HEK293 (cell line): ENCODE results near the gene SAFB.

Source experiments
- CTCF ChIA-PET: fragments of 350-600 bp; formaldehyde crosslinking; extraction: SDS; loops from one replicate; lab custom pipeline; 2021; ENCODE audit warnings: antibody characterized with exemption; lab: Yijun Ruan, JAX
- POLR2A ChIA-PET: fragments of 300-600 bp; formaldehyde crosslinking; extraction: SDS; loops from one replicate; lab custom pipeline; 2020; ENCODE audit warnings: antibody characterized with exemption, inconsistent platforms; lab: Yijun Ruan, JAX
- H3K27ac ChIP-seq: fragments of 200-500 bp; sonication (Bioruptor generic); 2 replicates; pipeline ENCODE4 v1.5.1; 2014; ENCODE audit warnings: low read depth, low read length, control low read depth, inconsistent platforms; ENCODE audit errors: extremely low read depth
- H3K36me3 ChIP-seq, 2 experiments: fragments of 200-500 bp in 1 of 2; sonication (Bioruptor generic) in 1 of 2; 1 replicate in 1 of 2; 2 replicates in 1 of 2; pipeline ENCODE4 v1.5.1; 2014 to 2017; ENCODE audit warnings: inconsistent platforms in 2 of 2, low read length in 2 of 2; ENCODE audit not compliant: control insufficient read depth in 2 of 2, insufficient read depth in 1 of 2
- H3K4me1 ChIP-seq: fragments of 200-500 bp; sonication (Bioruptor generic); 2 replicates; pipeline ENCODE4 v1.5.1; 2014; ENCODE audit warnings: mild to moderate bottlenecking, low read length, inconsistent platforms; ENCODE audit not compliant: control insufficient read depth, insufficient read depth
- H3K4me3 ChIP-seq: 2 replicates; pipeline ENCODE4 v1.5.1; 2011; ENCODE audit warnings: low read depth, mild to moderate bottlenecking, control low read depth, low read length, moderate library complexity
- H3K9me3 ChIP-seq: fragments of 200-500 bp; sonication (Bioruptor generic); 2 replicates; pipeline ENCODE4 v1.5.1; 2014; ENCODE audit warnings: low read depth, low read length, inconsistent platforms; ENCODE audit not compliant: control insufficient read depth, insufficient read depth
- GLI4 ChIP-seq: fragments of 450-650 bp; formaldehyde crosslinking; IDR thresholded peaks from 2 replicates; pipeline ENCODE4 v1.5.1; 2016; ENCODE audit warnings: missing biosample characterization, missing genetic modification characterization
- HIC1 ChIP-seq: fragments of 450-650 bp; formaldehyde crosslinking; IDR thresholded peaks from 2 replicates; pipeline ENCODE4 v1.5.1; 2016; ENCODE audit warnings: missing biosample characterization, missing genetic modification characterization
- HOXA7 ChIP-seq: sonication (generic); formaldehyde crosslinking; IDR thresholded peaks from 2 replicates; pipeline ENCODE4 v1.8.1; 2022; ENCODE audit warnings: missing genetic modification reagents, borderline replicate concordance
- KLF17 ChIP-seq: fragments of 450-650 bp; formaldehyde crosslinking; IDR thresholded peaks from 2 replicates; pipeline ENCODE4 v1.5.1; 2016; ENCODE audit warnings: missing biosample characterization, missing genetic modification characterization
- SCRT1 ChIP-seq: fragments of 450-650 bp; formaldehyde crosslinking; IDR thresholded peaks from 2 replicates; pipeline ENCODE4 v1.5.1; 2016; ENCODE audit warnings: missing biosample characterization, missing genetic modification characterization, borderline replicate concordance
- SCRT2 ChIP-seq: fragments of 450-650 bp; formaldehyde crosslinking; IDR thresholded peaks from 2 replicates; pipeline ENCODE4 v1.5.1; 2016; ENCODE audit warnings: missing biosample characterization, missing genetic modification characterization
- SP7 ChIP-seq: fragments of 450-650 bp; formaldehyde crosslinking; IDR thresholded peaks from 2 replicates; pipeline ENCODE4 v1.5.1; 2016; ENCODE audit warnings: missing biosample characterization, missing genetic modification characterization
- ZBTB44 ChIP-seq: fragments of 450-650 bp; IDR thresholded peaks from 2 replicates; pipeline ENCODE4 v1.5.1; 2018; ENCODE audit warnings: missing biosample characterization, mild to moderate bottlenecking, missing genetic modification characterization
- ZBTB49 ChIP-seq: fragments of 450-650 bp; formaldehyde crosslinking; IDR thresholded peaks from 2 replicates; pipeline ENCODE4 v1.5.1; 2016; ENCODE audit warnings: missing biosample characterization, missing genetic modification characterization, low read depth
- ZFP69B ChIP-seq: fragments of 450-650 bp; formaldehyde crosslinking; IDR thresholded peaks from 2 replicates; pipeline ENCODE4 v1.5.1; 2016; ENCODE audit warnings: missing biosample characterization, missing genetic modification characterization
- ZNF146 ChIP-seq: fragments of 450-650 bp; formaldehyde crosslinking; IDR thresholded peaks from 2 replicates; pipeline ENCODE4 v1.5.1; 2016; ENCODE audit warnings: missing biosample characterization, missing genetic modification characterization
- ZNF16 ChIP-seq: fragments of 450-650 bp; formaldehyde crosslinking; IDR thresholded peaks from 2 replicates; pipeline ENCODE4 v1.5.1; 2016; ENCODE audit warnings: low read depth, missing biosample characterization, missing genetic modification characterization
- ZNF169 ChIP-seq: fragments of 450-650 bp; formaldehyde crosslinking; IDR thresholded peaks from 2 replicates; pipeline ENCODE4 v1.5.1; 2016; ENCODE audit warnings: missing biosample characterization, missing genetic modification characterization
- ZNF24 ChIP-seq: fragments of 450-650 bp; formaldehyde crosslinking; IDR thresholded peaks from 2 replicates; pipeline ENCODE4 v1.5.1; 2016; ENCODE audit warnings: missing biosample characterization, missing genetic modification characterization
- ZNF335 ChIP-seq: fragments of 450-650 bp; formaldehyde crosslinking; conservative IDR thresholded peaks from 2 replicates; pipeline ENCODE4 v1.5.1; 2016; ENCODE audit warnings: missing biosample characterization, missing genetic modification characterization
- ZNF341 ChIP-seq: fragments of 450-650 bp; formaldehyde crosslinking; IDR thresholded peaks from 2 replicates; pipeline ENCODE4; 2016; ENCODE audit warnings: low read depth, missing biosample characterization, missing genetic modification characterization
- ZNF433 ChIP-seq: fragments of 450-650 bp; formaldehyde crosslinking; IDR thresholded peaks from 2 replicates; pipeline ENCODE4 v1.5.1; 2016; ENCODE audit warnings: missing biosample characterization, missing genetic modification characterization, low read depth
- ZNF529 ChIP-seq: fragments of 450-650 bp; formaldehyde crosslinking; IDR thresholded peaks from 2 replicates; pipeline ENCODE4 v1.5.1; 2017; ENCODE audit warnings: missing genetic modification characterization, missing biosample characterization; ENCODE audit not compliant: insufficient replicate concordance
- ZNF558 ChIP-seq: fragments of 450-650 bp; formaldehyde crosslinking; IDR thresholded peaks from 2 replicates; pipeline ENCODE4 v1.5.1; 2016; ENCODE audit warnings: missing biosample characterization, missing genetic modification characterization
- ZNF626 ChIP-seq: fragments of 450-650 bp; sonication (Bioruptor Pico); formaldehyde crosslinking; IDR thresholded peaks from 2 replicates; pipeline ENCODE4 v1.5.1; 2018; ENCODE audit warnings: missing biosample characterization, missing genetic modification characterization, inconsistent platforms
- ZNF654 ChIP-seq: fragments of 450-650 bp; formaldehyde crosslinking; IDR thresholded peaks from 2 replicates; pipeline ENCODE4 v1.5.1; 2016; ENCODE audit warnings: low read depth, missing biosample characterization, missing genetic modification characterization
- ZNF660 ChIP-seq: fragments of 450-650 bp; IDR thresholded peaks from 2 replicates; pipeline ENCODE4 v1.5.1; 2018; ENCODE audit warnings: missing biosample characterization, mild to moderate bottlenecking, missing genetic modification characterization
- ZNF664 ChIP-seq: fragments of 450-650 bp; formaldehyde crosslinking; IDR thresholded peaks from 2 replicates; pipeline ENCODE4 v1.5.1; 2016; ENCODE audit warnings: missing biosample characterization, missing genetic modification characterization
- ZNF670 ChIP-seq: fragments of 450-650 bp; formaldehyde crosslinking; IDR thresholded peaks from 2 replicates; pipeline ENCODE4 v1.5.1; 2016; ENCODE audit warnings: missing biosample characterization, missing genetic modification characterization, low read depth
- ZSCAN5A ChIP-seq: fragments of 450-650 bp; formaldehyde crosslinking; IDR thresholded peaks from 2 replicates; pipeline ENCODE4 v1.5.1; 2016; ENCODE audit warnings: missing biosample characterization, missing genetic modification characterization

Gene SAFB

GRCh38 chr19:5619946-5620345, 2.9 kb upstream of the SAFB start:
- CTCF ChIA-PET: interaction anchor here (0.6 to 1.1 kb wide), 3 partner anchors 92 to 571 kb away, joined by 3 to 5 read pairs (median 3); no protein-coding TSS in a partner anchor
- Histone ChIP-seq H3K4me1 (peaks cover 7% of the 10 kb centered on the region), H3K4me3 (no peak overlapping the region), H3K9me3 (no peaks in the 10 kb centered on the region), H3K36me3 (peaks cover 29 to 74% of the 10 kb centered on the region in 2 experiments), H3K27ac (no peak overlapping the region)
- POLR2A ChIA-PET: interaction anchor here (5.5 kb wide), 1 partner anchor 70 kb away, joined by 49 read pairs; the partner anchor contains the start of gene RPL36
- TF ChIP-seq ZNF146 (tag by site-specific recombination) (no peak), ZFP69B (tag by site-specific recombination) (no peak), ZNF670 (tag by site-specific recombination) (no peak), ZSCAN5A (tag by site-specific recombination) (no peak), KLF17 (tag by site-specific recombination) (no peak), HIC1 (tag by site-specific recombination) (no peak), ZNF660 (no peak), ZBTB44 (no peak), ZNF664 (tag by site-specific recombination) (no peak), ZNF341 (tag by site-specific recombination) (no peak), ZNF654 (no peak), ZNF529 (tag by site-specific recombination) (no peak), ZNF626 (tag by site-specific recombination) (no peak), HOXA7 (CRISPR knock-in tag) (no peak), ZNF433 (tag by site-specific recombination) (no peak), ZNF16 (no peak), ZNF558 (tag by site-specific recombination) (no peak), ZNF24 (tag by site-specific recombination) (no peak), ZNF169 (tag by site-specific recombination) (no peak)

GRCh38 chr19:5621311-5621944, 1.5 kb upstream of the SAFB start:
- CTCF ChIA-PET: interaction anchor here (0.8 kb wide), 1 partner anchor 18 kb away, joined by 4 read pairs; no protein-coding TSS in a partner anchor
- peak overlapping the region; percentile 63 for H3K4me3 ChIP-seq
- H3K4me1 ChIP-seq: peaks cover 13% of the 10 kb centered on the region
- POLR2A ChIA-PET: interaction anchor here (0.6 to 5.5 kb wide), 5 partner anchors 13 to 329 kb away, joined by 5 to 49 read pairs (median 6); partner anchors contain the start of gene RPL36
- TF ChIP-seq SP7 (tag by site-specific recombination) (0 out of 2 replicates have a peak, but pooled peaks have one; percentile 6), SCRT1 (tag by site-specific recombination) (peak; percentile 99), GLI4 (no peak), ZBTB49 (tag by site-specific recombination) (no peak), ZNF335 (tag by site-specific recombination) (peak; percentile 25; the same call in 1 of the 2 replicates), SCRT2 (peak; percentile 99)
- H3K36me3 ChIP-seq: peaks cover 22 to 74% of the 10 kb centered on the region in 2 experiments
- no peak overlapping the region for H3K27ac ChIP-seq
- no peaks in the 10 kb centered on the region for H3K9me3 ChIP-seq
